Measurements from ENCODE around the gene GUCY1A1.
A peak's percentile ranks its signal among the peaks of the same experiment; 100 is the strongest.

The GUCY1A1 gene

GRCh38 chr4:155658681-155659064 lies 8.0 kb upstream of the GUCY1A1 start:
- no peak for DNase-seq (ENCODE audit: low spot score)

GRCh38 chr4:155659176-155659575 lies 7.5 kb upstream of the GUCY1A1 start:
- DNase-seq (ENCODE audit: low spot score), result no peak

- no peak for DNase-seq (ENCODE audit: low spot score)
Measured at GRCh38 chr4:155660436-155660835, 6.2 kb upstream of the GUCY1A1 start.

GRCh38 chr4:155665054-155665453 lies 1.6 kb upstream of the GUCY1A1 start:
- no peak for DNase-seq (ENCODE audit: low spot score)

GRCh38 chr4:155667222-155667567 lies 547 bp downstream of the GUCY1A1 start:
- DNase-seq (ENCODE audit: low spot score), result peak; percentile 72

GRCh38 chr4:155667568-155668511 lies 1.2 kb downstream of the GUCY1A1 start:
- peak; percentile 77 for DNase-seq (ENCODE audit: low spot score)

GRCh38 chr4:155668707-155669220 lies 2.1 kb downstream of the GUCY1A1 start:
- no peak for DNase-seq (ENCODE audit: low spot score)

- DNase-seq (ENCODE audit: low spot score), result no peak
Measured at GRCh38 chr4:155672342-155672741, 5.7 kb downstream of the GUCY1A1 start.

- DNase-seq (ENCODE audit: low spot score), result no peak
Measured at GRCh38 chr4:155673453-155673979, 6.9 kb downstream of the GUCY1A1 start.

- no peak for DNase-seq (ENCODE audit: low spot score)
Measured at GRCh38 chr4:155674669-155675071, 8.0 kb downstream of the GUCY1A1 start.

- no peak for DNase-seq (ENCODE audit: low spot score)
Measured at GRCh38 chr4:155675709-155676429, 9.2 kb downstream of the GUCY1A1 start.

- DNase-seq (ENCODE audit: low spot score), result no peak
Measured at GRCh38 chr4:155676430-155676825, 9.8 kb downstream of the GUCY1A1 start.

- no peak for DNase-seq (ENCODE audit: low spot score)
Measured at GRCh38 chr4:155678011-155678410, 11.4 kb downstream of the GUCY1A1 start.

GRCh38 chr4:155679343-155679742 lies 12.7 kb downstream of the GUCY1A1 start:
- DNase-seq (ENCODE audit: low spot score), result no peak

- DNase-seq (ENCODE audit: low spot score), result no peak
Measured at GRCh38 chr4:155681886-155682285, 15.2 kb downstream of the GUCY1A1 start.

GRCh38 chr4:155684423-155684822 lies 17.8 kb downstream of the GUCY1A1 start:
- no peak for DNase-seq (ENCODE audit: low spot score)

- DNase-seq (ENCODE audit: low spot score), result no peak
Measured at GRCh38 chr4:155684892-155685541, 18.4 kb downstream of the GUCY1A1 start.

- no peak for DNase-seq (ENCODE audit: low spot score)
Measured at GRCh38 chr4:155687380-155687982, 20.8 kb downstream of the GUCY1A1 start.

- no peak for DNase-seq (ENCODE audit: low spot score)
Measured at GRCh38 chr4:155688211-155688610, 21.6 kb downstream of the GUCY1A1 start.

- no peak for DNase-seq (ENCODE audit: low spot score)
Measured at GRCh38 chr4:155688860-155689259, 22.2 kb downstream of the GUCY1A1 start.

GRCh38 chr4:155690044-155690837 lies 23.6 kb downstream of the GUCY1A1 start:
- no peak for DNase-seq (ENCODE audit: low spot score)
